ENCODE results near the gene ACIN1. TPM values are rescaled to one million over a fixed set of nuclear protein-coding genes. Genes with fewer than 3 reads are reported as not detected.
A peak's percentile ranks its signal among the peaks of the same experiment; 100 is the strongest.

Gene ACIN1
- total and polyA plus RNA-seq, 2 of the 13 experiments (the other 11 are each of a cell fraction or from before 2014, with no cell fraction given) = 165 to 183 TPM

DNA sequence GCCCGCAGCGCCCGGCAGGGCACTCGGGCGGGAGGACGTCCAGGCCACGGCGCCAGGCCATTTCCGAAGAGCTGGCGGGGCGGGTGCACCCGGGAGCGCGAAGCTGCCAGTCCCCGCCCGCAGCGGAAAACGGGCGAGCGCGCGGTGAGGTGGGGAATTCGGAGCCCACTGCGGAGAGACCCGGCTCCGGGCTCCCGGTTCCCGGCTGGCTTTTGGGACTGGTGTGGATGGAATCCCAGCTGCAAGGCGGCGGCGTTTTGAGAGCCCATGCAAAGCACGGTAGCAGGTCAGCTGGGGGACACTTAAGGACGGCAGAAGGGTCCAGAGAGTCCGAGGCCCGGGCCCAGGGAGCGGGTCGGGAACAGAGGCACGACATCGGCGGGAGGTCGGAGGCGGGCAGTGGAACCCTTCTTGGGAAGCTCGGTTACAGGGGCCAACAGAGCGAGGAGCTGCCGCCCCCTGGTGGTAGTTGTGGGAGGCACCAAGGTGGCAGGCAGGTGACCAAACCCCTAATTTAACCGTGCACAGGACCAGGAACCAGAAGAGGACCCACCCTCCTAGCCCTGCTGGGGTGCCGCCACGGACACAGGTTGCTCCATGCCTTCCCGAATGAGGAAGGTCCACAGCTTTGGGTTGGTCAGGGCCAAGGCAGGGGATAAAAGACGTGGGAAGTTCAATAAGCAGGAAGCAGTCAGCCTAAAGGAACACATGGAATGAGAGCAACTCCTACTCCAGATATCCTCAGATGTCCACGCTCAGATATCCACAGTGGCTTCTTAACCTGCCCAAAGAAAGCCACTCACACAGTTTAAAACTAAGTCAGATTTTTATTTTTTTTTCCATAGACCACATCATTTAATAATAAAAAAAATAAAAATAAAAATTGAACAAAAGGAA is 36.9 kb downstream of the ACIN1 start (continued):
- TF ChIP-seq, protein P1, sequence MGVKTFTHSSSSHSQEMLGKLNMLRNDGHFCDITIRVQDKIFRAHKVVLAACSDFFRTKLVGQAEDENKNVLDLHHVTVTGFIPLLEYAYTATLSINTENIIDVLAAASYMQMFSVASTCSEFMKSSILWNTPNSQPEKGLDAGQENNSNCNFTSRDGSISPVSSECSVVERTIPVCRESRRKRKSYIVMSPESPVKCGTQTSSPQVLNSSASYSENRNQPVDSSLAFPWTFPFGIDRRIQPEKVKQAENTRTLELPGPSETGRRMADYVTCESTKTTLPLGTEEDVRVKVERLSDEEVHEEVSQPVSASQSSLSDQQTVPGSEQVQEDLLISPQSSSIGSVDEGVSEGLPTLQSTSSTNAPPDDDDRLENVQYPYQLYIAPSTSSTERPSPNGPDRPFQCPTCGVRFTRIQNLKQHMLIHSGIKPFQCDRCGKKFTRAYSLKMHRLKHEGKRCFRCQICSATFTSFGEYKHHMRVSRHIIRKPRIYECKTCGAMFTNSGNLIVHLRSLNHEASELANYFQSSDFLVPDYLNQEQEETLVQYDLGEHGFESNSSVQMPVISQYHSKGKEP (CRISPR knock-in tag; IDR thresholded peaks at IDR 0.05) = no peak
- no peak for TF ChIP-seq STAT5B (CRISPR knock-in tag; IDR thresholded peaks at IDR 0.05)
- peak; percentile 60; the same call in 1 of the 3 replicates for TF ChIP-seq MXI1 (IDR thresholded peaks at IDR 0.05; ENCODE audit: borderline replicate concordance, low read depth, low read length)
- TF ChIP-seq ZNF558 (CRISPR knock-in tag; IDR thresholded peaks at IDR 0.05; ENCODE audit: borderline replicate concordance) = no peak
- TF ChIP-seq, protein P2, sequence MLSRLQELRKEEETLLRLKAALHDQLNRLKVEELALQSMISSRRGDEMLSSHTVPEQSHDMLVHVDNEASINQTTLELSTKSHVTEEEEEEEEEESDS (CRISPR knock-in tag; IDR thresholded peaks at IDR 0.05; ENCODE audit: borderline replicate concordance) = peak; percentile 65
- no peak; the same call in 1 of the 2 replicates for TF ChIP-seq SOX13 (IDR thresholded peaks at IDR 0.05)
- peak; percentile 37 to 81; a peak in 2 of 4 replicates for TF ChIP-seq SOX13 (CRISPR knock-in tag; conservative IDR thresholded peaks at IDR 0.05 in 1 of 2, IDR thresholded peaks at IDR 0.05 in 1 of 2)
- TF ChIP-seq, protein P3, sequence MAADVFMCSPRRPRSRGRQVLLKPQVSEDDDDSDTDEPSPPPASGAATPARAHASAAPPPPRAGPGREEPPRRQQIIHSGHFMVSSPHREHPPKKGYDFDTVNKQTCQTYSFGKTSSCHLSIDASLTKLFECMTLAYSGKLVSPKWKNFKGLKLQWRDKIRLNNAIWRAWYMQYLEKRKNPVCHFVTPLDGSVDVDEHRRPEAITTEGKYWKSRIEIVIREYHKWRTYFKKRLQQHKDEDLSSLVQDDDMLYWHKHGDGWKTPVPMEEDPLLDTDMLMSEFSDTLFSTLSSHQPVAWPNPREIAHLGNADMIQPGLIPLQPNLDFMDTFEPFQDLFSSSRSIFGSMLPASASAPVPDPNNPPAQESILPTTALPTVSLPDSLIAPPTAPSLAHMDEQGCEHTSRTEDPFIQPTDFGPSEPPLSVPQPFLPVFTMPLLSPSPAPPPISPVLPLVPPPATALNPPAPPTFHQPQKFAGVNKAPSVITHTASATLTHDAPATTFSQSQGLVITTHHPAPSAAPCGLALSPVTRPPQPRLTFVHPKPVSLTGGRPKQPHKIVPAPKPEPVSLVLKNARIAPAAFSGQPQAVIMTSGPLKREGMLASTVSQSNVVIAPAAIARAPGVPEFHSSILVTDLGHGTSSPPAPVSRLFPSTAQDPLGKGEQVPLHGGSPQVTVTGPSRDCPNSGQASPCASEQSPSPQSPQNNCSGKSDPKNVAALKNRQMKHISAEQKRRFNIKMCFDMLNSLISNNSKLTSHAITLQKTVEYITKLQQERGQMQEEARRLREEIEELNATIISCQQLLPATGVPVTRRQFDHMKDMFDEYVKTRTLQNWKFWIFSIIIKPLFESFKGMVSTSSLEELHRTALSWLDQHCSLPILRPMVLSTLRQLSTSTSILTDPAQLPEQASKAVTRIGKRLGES (CRISPR knock-in tag; IDR thresholded peaks at IDR 0.05; ENCODE audit: borderline replicate concordance) = no peak; the same call in 1 of the 2 replicates
- TF ChIP-seq, protein P4, sequence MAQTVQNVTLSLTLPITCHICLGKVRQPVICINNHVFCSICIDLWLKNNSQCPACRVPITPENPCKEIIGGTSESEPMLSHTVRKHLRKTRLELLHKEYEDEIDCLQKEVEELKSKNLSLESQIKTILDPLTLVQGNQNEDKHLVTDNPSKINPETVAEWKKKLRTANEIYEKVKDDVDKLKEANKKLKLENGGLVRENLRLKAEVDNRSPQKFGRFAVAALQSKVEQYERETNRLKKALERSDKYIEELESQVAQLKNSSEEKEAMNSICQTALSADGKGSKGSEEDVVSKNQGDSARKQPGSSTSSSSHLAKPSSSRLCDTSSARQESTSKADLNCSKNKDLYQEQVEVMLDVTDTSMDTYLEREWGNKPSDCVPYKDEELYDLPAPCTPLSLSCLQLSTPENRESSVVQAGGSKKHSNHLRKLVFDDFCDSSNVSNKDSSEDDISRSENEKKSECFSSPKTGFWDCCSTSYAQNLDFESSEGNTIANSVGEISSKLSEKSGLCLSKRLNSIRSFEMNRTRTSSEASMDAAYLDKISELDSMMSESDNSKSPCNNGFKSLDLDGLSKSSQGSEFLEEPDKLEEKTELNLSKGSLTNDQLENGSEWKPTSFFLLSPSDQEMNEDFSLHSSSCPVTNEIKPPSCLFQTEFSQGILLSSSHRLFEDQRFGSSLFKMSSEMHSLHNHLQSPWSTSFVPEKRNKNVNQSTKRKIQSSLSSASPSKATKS (CRISPR knock-in tag; IDR thresholded peaks at IDR 0.05) = no peak
- TF ChIP-seq ZBTB21 (CRISPR knock-in tag; IDR thresholded peaks at IDR 0.05) = 0 out of 2 replicates have a peak, but pooled peaks have one; percentile 32
- no peak for TF ChIP-seq SMARCC2 (IDR thresholded peaks at IDR 0.05)
- TF ChIP-seq NFKB2 (CRISPR knock-in tag; IDR thresholded peaks at IDR 0.05; ENCODE audit: borderline replicate concordance) = peak; percentile 95; the same call in 1 of the 2 replicates
- TF ChIP-seq BCL6 (CRISPR knock-in tag; IDR thresholded peaks at IDR 0.05) = peak; percentile 50; the same call in 1 of the 2 replicates
- peak; percentile 54; the same call in 1 of the 2 replicates for TF ChIP-seq NRL (CRISPR knock-in tag; IDR thresholded peaks at IDR 0.05; ENCODE audit: borderline replicate concordance)
- peak; percentile 91 for TF ChIP-seq KLF15 (CRISPR knock-in tag; IDR thresholded peaks at IDR 0.05; ENCODE audit: borderline replicate concordance)
- TF ChIP-seq GABPB1 (CRISPR knock-in tag; IDR thresholded peaks at IDR 0.05) = peak; percentile 73; the same call in 1 of the 2 replicates
- no peak; the same call in 1 of the 2 replicates for TF ChIP-seq SIX1 (CRISPR knock-in tag; IDR thresholded peaks at IDR 0.05; ENCODE audit: borderline replicate concordance)
- no peak for TF ChIP-seq HNRNPUL1 (IDR thresholded peaks at IDR 0.05; ENCODE audit: low read depth, low read length)
- 0 out of 2 replicates have a peak, but pooled peaks have one; percentile 8 for TF ChIP-seq MAFF (IDR thresholded peaks at IDR 0.05; ENCODE audit: low read depth, low read length)
- TF ChIP-seq CAMTA2 (CRISPR knock-in tag; IDR thresholded peaks at IDR 0.05; ENCODE audit: borderline replicate concordance) = peak; percentile 98

All from HepG2 (cell line).